Heart left ventricle (tissue), 16 donors: ENCODE data around the gene LINGO1. TPM values are rescaled to one million over a fixed set of nuclear protein-coding genes. Genes with fewer than 3 reads are reported as not detected.

ENCODE experiments used
- ATAC-seq, 4 donors: fragments of 200-7000 bp; cut with Tn5 transposase; one replicate each; pipeline ENCODE4 v1.9.1; 2020 to 2022; ENCODE audit warnings: moderate library complexity in 4 of 4, mild to moderate bottlenecking in 3 of 4, moderate number of reproducible peaks in 1 of 4
- DNase-seq, 5 donors: peaks; one replicate each; pipeline ENCODE4 v3.0.0-alpha.2; 2020
- H3K27ac ChIP-seq, 12 donors: fragments of 200-600 bp; sonication (generic) in 4 of 12; one replicate each; pipeline versions ENCODE4 v1.5.0 to v1.8.0; 2016 to 2022; ENCODE audit warnings: mild to moderate bottlenecking in 2 of 12
- H3K27me3 ChIP-seq, 9 donors: fragments of 200-600 bp; sonication (generic) in 2 of 9; one replicate each; pipeline versions ENCODE4 v1.5.1 to v1.8.0; 2016 to 2022; ENCODE audit warnings: mild to moderate bottlenecking in 3 of 9
- H3K36me3 ChIP-seq, 9 donors: fragments of 200-600 bp; sonication (generic) in 2 of 9; one replicate each; pipeline versions ENCODE4 v1.5.0 to v1.8.0; 2018 to 2022; ENCODE audit warnings: mild to moderate bottlenecking in 2 of 9
- H3K4me1 ChIP-seq, 12 donors: fragments of 200-600 bp; sonication (generic) in 4 of 12; one replicate each; pipeline versions ENCODE4 v1.5.0 to v1.8.0; 2016 to 2022; ENCODE audit warnings: mild to moderate bottlenecking in 3 of 12
- H3K4me3 ChIP-seq, 12 donors: fragments of 200-600 bp; sonication (generic) in 4 of 12; one replicate each; pipeline versions ENCODE4 v1.5.0 to v1.8.0; 2017 to 2022; ENCODE audit warnings: mild to moderate bottlenecking in 9 of 12, moderate library complexity in 4 of 12
- H3K9me3 ChIP-seq, 12 donors: fragments of 200-600 bp; sonication (generic) in 4 of 12; one replicate each; pipeline versions ENCODE4 v1.5.0 to v1.8.0; 2016 to 2022; ENCODE audit warnings: mild to moderate bottlenecking in 1 of 12
- CTCF ChIP-seq, 12 donors: fragments of 200-600 bp; sonication (generic) in 4 of 12; IDR thresholded peaks; one replicate each; pipeline versions ENCODE4 v1.5.0 to v1.8.0; 2018 to 2022; ENCODE audit warnings: antibody characterized with exemption in 12 of 12, mild to moderate bottlenecking in 5 of 12
- POLR2A ChIP-seq, 2 donors: fragments of 450-650 bp; IDR thresholded peaks; one replicate each; pipeline ENCODE4 v1.6.1; 2017; ENCODE audit warnings: antibody characterized with exemption in 2 of 2, mild to moderate bottlenecking in 2 of 2, moderate library complexity in 2 of 2
- WGBS, 4 donors: extraction: QIAGEN DNeasy Blood & Tissue Kit in 2 of 4; methylation state at CpG; one replicate each; pipeline versions ENCODE4 v1.1.5 to v1.1.7; 2013 to 2018; 5-methylcytosine and 5-hydroxymethylcytosine counted together
- intact Hi-C, 10 donors: fragments of 100-400 bp; cut with DNase I; formaldehyde crosslinking; loops; one replicate each; pipeline versions ENCODE4 v1.11.1 to v1.14.2; 2022
- polyA plus RNA-seq, 2 donors: library from polyadenylated mRNA; stranded (reverse); fragments of 200-250 nt; gene quantifications; one replicate each; pipeline ENCODE4 v1.2.3, GENCODE V29; 2013
- total RNA-seq, 9 donors: library from RNA; depleted of rRNA in 2 of 9; stranded (reverse); fragments of >200 nt in 2 of 9; fragmentation: NEBNext Ultra II Directional in 3 of 9; extraction: Animal tissue kit (Norgen Biotek cat#: 25700) in 3 of 9; gene quantifications; one replicate each; pipeline versions ENCODE4 v1.1.0 to v1.2.4, GENCODE V29; 2016 to 2023
- donor health status: ischemic (EF 13 %, LVEDD 7.1; RV severe dilation, severe dysfunction).
- donor health status: healthy with polysubstance abuse.
- donor health status: DM: no; HTN: yes; CAD: no.
- donor health status: DM: no; HTN: no; CAD: no.
- donor health status: ischemic (EF 25% LVEDD 6.9; RV normal size, moderate dysfunction).
- donor health status: ischemic (EF 25% LVEDD 5.7; RV mildly dilated, moderate dysfunction).
- donor health status: healthy.
- donor health status: DM: yes; HTN: yes; CAD: no.
- donor health status: ischemic (EF 35%, LVEDD 5.7; RV mildly dilated, moderate dysfunction).
- donor health status: nonischemic (EF 11% LVEDD 7.7; RV severe dilation, severe dysfunction).
- donor health status: DM: yes; HTN: yes; CAD: no.
- donor health status: PGD.
- donor health status: ischemic (EF 29% LVEDD 5.4; RV normal size, mild dysfunction).
- donor health status: nonischemic (EF 23%, LVEDD 6.1; RV moderate dilation, normal function).

The LINGO1 gene
- total and polyA plus RNA-seq, 11 donors: 0.49 to 4.0 (median 1.7) TPM

DNA sequence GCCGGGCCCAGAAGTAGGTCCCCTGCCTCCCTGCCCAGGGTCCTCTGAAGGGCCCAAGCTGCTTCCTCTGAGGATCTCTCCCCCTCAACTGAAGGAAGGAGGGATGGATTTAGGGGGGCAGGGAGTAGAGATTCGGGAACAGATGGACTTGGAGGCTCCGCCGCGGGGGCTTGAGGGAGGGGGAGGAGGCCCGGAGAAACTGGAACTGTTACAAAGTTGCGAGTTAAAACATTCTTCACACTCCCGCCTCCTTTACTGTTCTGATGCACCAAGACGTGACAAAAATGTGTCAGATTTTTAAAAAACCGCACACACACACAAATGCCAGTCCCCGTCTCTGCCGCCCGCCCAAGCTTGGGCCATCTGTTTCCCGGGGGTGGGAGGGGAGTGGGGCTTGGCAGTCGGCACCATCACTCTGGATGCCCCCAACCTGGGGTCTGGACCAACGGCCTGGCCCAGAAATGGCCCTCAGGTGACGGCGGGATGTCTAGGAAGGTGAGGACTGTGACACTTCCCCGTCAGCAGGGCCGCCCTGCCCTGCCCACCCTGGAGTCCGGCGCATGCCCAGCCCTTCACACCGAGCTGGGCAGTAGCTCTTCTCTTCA, 25.0 kb upstream of the LINGO1 start:
- no peak for TF ChIP-seq CTCF (IDR thresholded peaks at IDR 0.05)
- no peak for TF ChIP-seq POLR2A (IDR thresholded peaks at IDR 0.05)
- intact Hi-C loops: loop anchor here in 1 of 10 donors (2.0 kb wide), 1 partner anchor 163 kb away; no protein-coding TSS in a partner anchor
- DNase-seq: peak in 1 of 5 donors; percentile 37
- no peak overlapping the region for H3K27ac ChIP-seq
- peaks cover 0 to 29% (median 3%) of the 10 kb centered on the region in 9 donors for H3K27me3 ChIP-seq
- WGBS, 4 donors: 69 to 80% (median 76%) methylated on average over 17 to 23 of the region's 23 CpGs
- no peak for ATAC-seq
- no peak overlapping the region for H3K4me3 ChIP-seq
- H3K4me1 ChIP-seq: peaks cover 0 to 3% (median 0%) of the 10 kb centered on the region in 12 donors
- H3K9me3 ChIP-seq: peaks cover 0 to 9% (median 0%) of the 10 kb centered on the region in 12 donors
- H3K36me3 ChIP-seq: no peaks in the 10 kb centered on the region

DNA sequence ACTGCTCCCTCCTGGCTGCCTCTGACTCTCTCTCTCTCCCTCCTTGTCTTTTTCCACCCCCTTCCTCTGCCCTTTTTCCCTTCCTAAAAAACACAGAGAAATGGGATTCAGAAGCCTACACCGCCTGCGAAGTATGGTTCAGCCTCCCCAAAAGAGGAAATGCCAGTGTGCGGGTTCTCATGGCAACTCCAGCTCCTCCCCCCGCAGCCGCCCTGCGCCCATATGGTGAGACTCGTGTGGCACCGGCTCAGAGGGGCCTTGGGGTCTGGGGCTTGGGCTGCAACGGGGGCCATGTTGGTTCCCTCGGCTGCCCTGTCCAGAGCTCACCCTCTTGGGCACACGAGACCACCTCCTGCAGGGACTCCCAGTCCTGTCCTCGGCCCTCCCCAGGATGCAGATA, 23.6 kb upstream of the LINGO1 start:
- no peak for ATAC-seq
- Histone ChIP-seq H3K27me3 (peaks cover 0 to 25% (median 3%) of the 10 kb centered on the region in 9 donors), H3K4me3 (no peak overlapping the region), H3K9me3 (peaks cover 0 to 9% (median 0%) of the 10 kb centered on the region in 12 donors), H3K4me1 (peaks cover 0 to 3% (median 0%) of the 10 kb centered on the region in 12 donors), H3K36me3 (no peaks in the 10 kb centered on the region), H3K27ac (no peak overlapping the region)
- intact Hi-C loops: no loop called here
- DNase-seq: peak in 1 of 5 donors; percentile 48
- WGBS, 4 donors: 65 to 77% (median 70%) methylated on average over 11 to 12 of the region's 12 CpGs
- TF ChIP-seq POLR2A (IDR thresholded peaks at IDR 0.05) (no peak), CTCF (IDR thresholded peaks at IDR 0.05) (no peak)

GRCh38 chr15:77654975-77655374, 22.3 kb upstream of the LINGO1 start:
- ATAC-seq (no peak), DNase-seq (peak in 1 of 5 donors; percentile 19)
- Histone ChIP-seq H3K4me3 (no peak overlapping the region), H3K36me3 (no peaks in the 10 kb centered on the region), H3K9me3 (peaks cover 0 to 9% (median 0%) of the 10 kb centered on the region in 12 donors), H3K27ac (no peak overlapping the region), H3K27me3 (peaks cover 0 to 25% (median 3%) of the 10 kb centered on the region in 9 donors), H3K4me1 (peaks cover 0 to 3% (median 0%) of the 10 kb centered on the region in 12 donors)
- intact Hi-C loops: no loop called here
- TF ChIP-seq POLR2A (IDR thresholded peaks at IDR 0.05): no peak
- peak in 6 of 12 donors; percentile 8 to 28 (median 16) for TF ChIP-seq CTCF (IDR thresholded peaks at IDR 0.05)
- WGBS, 4 donors: 17 to 41% (median 19%) methylated on average over 4 of the region's 4 CpGs

DNA sequence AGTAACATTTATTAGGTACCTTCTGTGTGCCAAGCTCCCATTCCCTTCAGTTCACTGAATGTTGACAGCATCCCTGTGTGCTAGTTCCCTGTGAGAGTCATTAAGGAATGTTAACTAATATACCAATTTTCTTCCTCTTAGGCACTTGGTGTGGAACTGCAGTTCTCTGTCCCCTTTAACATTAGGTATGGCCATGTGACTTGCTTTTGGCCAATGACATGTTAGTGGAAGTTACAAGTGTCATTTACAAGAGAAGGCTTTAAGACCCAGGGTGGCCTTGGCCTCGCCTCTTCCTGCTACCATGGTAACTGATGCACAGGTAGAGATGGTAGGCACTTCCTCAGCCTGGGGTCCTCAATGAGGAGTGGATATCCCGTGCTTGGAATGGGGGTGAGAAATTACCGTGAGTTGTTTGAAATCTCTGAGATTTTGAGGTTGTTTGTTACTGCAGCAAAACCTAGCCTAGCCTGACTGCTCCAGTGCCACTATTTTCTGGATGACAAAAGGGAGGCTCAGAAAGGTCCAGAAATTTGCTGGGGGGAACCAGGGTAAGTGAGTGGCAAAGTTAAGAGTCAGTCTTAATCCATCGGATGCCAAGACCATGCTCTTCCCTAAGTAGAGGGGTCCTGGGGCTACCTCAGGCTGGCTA, 21.2 kb upstream of the LINGO1 start:
- H3K27me3 ChIP-seq: peaks cover 0 to 23% (median 3%) of the 10 kb centered on the region in 9 donors
- WGBS, 4 donors: 83 to 91% (median 88%) methylated on average over 4 of the region's 4 CpGs
- intact Hi-C loops: no loop called here
- H3K4me1 ChIP-seq: no peaks in the 10 kb centered on the region
- H3K27ac ChIP-seq: no peak overlapping the region
- H3K9me3 ChIP-seq: peaks cover 0 to 9% (median 0%) of the 10 kb centered on the region in 12 donors
- ATAC-seq (no peak), DNase-seq (no peak)
- no peak overlapping the region for H3K4me3 ChIP-seq
- TF ChIP-seq CTCF (IDR thresholded peaks at IDR 0.05) (no peak), POLR2A (IDR thresholded peaks at IDR 0.05) (no peak)
- no peaks in the 10 kb centered on the region for H3K36me3 ChIP-seq
